K562 (cell line): ENCODE results near the gene PPP1R13L. TPM values are rescaled to one million over a fixed set of nuclear protein-coding genes. Genes with fewer than 3 reads are reported as not detected.

Experiments
- CEBPG ChIP-seq, 3 experiments: fragments of 200-800 bp in 1 of 3; sonication (Bioruptor generic) in 1 of 3; sonication (generic) in 1 of 3; formaldehyde crosslinking in 1 of 3; IDR thresholded peaks in 2 of 3; conservative IDR thresholded peaks in 1 of 3; 2 replicates each; pipeline versions ENCODE4 v1.6.1 to v1.8.0; 2016 to 2022; ENCODE audit warnings: missing compliant biosample characterization in 2 of 3, missing genetic modification characterization in 2 of 3, mild to moderate bottlenecking in 1 of 3, missing genetic modification reagents in 1 of 3
- FOXM1 ChIP-seq, 2 experiments: fragments of 450-650 bp in 1 of 2; sonication (generic) in 1 of 2; formaldehyde crosslinking in 1 of 2; IDR thresholded peaks; 2 replicates each; pipeline versions ENCODE4 v1.6.1 to v1.9.0; 2017 to 2022; ENCODE audit warnings: low read depth in 2 of 2, mild to moderate bottlenecking in 2 of 2, missing genetic modification reagents in 1 of 2, moderate library complexity in 1 of 2
- SMARCE1 ChIP-seq: fragments of 450-650 bp; IDR thresholded peaks from 2 replicates; pipeline ENCODE4 v1.7.1; 2016; ENCODE audit warnings: mild to moderate bottlenecking
- SPI1 ChIP-seq: IDR thresholded peaks from 2 replicates; pipeline ENCODE4 v1.6.1; 2011; ENCODE audit warnings: low read depth, low read length, control low read depth, borderline replicate concordance
- ZNF232 ChIP-seq: sonication (generic); formaldehyde crosslinking; IDR thresholded peaks from 2 replicates; pipeline ENCODE4 v1.8.0; 2022; ENCODE audit warnings: mild to moderate bottlenecking, missing genetic modification reagents
- ZNF639 ChIP-seq, 2 experiments: fragments of 200-800 bp in 1 of 2; sonication (Bioruptor generic) in 1 of 2; sonication (generic) in 1 of 2; formaldehyde crosslinking in 1 of 2; IDR thresholded peaks in 1 of 2; conservative IDR thresholded peaks in 1 of 2; 2 replicates each; pipeline versions ENCODE4 v1.5.0 to v1.6.1; 2016 to 2020; ENCODE audit warnings: missing compliant biosample characterization in 1 of 2, missing genetic modification characterization in 1 of 2, missing genetic modification reagents in 1 of 2
- polyA plus RNA-seq, 8 experiments: library from polyadenylated mRNA; depleted of rRNA in 4 of 8; stranded (reverse) in 5 of 8; unstranded in 3 of 8; fragments of >200 nt; fragmentation: Nextera tagmentation in 2 of 8; fragmentation: Illumina TruSeq in 1 of 8; extraction: Ambion mirVana in 2 of 8; extraction: Trizol in 1 of 8; gene quantifications; 2 replicates each; pipeline versions ENCODE4 v1.2.1 to v1.2.3, GENCODE V29; 2011 to 2014; ENCODE audit warnings: inconsistent platforms in 1 of 8, missing spikeins in 1 of 8
- total RNA-seq, 7 experiments: library from RNA; depleted of rRNA in 6 of 7; stranded (reverse); fragments of >200 nt in 6 of 7; fragmentation: Illumina TruSeq in 2 of 7; extraction: Trizol in 2 of 7; gene quantifications; 2 replicates each; pipeline versions ENCODE4 v1.2.1 to v1.2.3, GENCODE V29; 2011 to 2021; ENCODE audit warnings: low replicate concordance in 1 of 7

Gene PPP1R13L
- total and polyA plus RNA-seq, 9 of the 15 experiments (the other 6 are each of a cell fraction or from before 2014, with no cell fraction given): 0.32 to 6.7 (median 2.0) TPM

DNA sequence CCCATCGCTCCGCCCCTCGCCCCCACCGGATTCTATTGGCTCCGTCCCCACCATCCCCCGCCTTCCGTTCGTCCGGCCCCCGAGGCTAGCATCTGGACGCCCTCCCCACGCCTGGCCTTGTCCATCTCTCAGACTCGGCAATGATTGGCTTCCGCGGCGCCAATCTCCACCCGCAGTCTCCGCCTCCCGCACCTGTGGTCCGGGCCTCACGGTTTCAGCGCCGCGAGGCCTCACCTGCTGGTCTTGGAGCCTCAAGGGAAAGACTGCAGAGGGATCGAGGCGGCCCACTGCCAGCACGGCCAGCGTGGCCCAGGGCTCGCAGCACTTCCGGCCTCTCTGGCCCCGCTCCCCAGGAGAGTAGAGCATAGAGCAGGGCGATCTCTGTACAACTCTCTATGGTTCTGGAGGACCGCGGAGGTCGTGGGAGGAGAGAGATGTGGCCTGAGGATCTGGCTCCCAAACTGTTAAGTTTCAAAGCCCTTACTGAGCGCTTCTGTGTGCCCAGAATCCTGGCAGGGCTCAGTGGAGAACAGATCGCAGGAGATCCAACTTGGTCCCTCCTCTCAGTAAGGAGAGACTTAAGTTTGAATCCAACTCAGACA lies 18.8 kb upstream of the PPP1R13L start, which contains the start of gene ERCC1 (continued):
- TF ChIP-seq ZNF639 (CRISPR knock-in tag; conservative IDR thresholded peaks at IDR 0.05 in 1 of 2, IDR thresholded peaks at IDR 0.05 in 1 of 2) (peak in 1 of 2 experiments; percentile 67; a peak in 1 of 4 replicates), CEBPG (CRISPR knock-in tag; IDR thresholded peaks at IDR 0.05) (no peak), CEBPG (tag; conservative IDR thresholded peaks at IDR 0.05 in 1 of 2, IDR thresholded peaks at IDR 0.05 in 1 of 2) (no peak), SMARCE1 (no peak), SPI1 (no peak), FOXM1 (IDR thresholded peaks at IDR 0.05; ENCODE audit: low read depth) (no peak), FOXM1 (CRISPR knock-in tag; IDR thresholded peaks at IDR 0.05; ENCODE audit: low read depth) (peak; percentile 94; the same call in 1 of the 2 replicates), ZNF232 (CRISPR knock-in tag) (no peak)
- TF ChIP-seq, all 486 proteins: peak for 128
